ENCODE results near the gene PLCD3. TPM values are rescaled to one million over a fixed set of nuclear protein-coding genes. Genes with fewer than 3 reads are reported as not detected.

The PLCD3 gene
- total RNA-seq, 1 experiment from 2014 or later: 130 TPM

- peak; percentile 76 for DNase-seq (ENCODE audit: low spot score)
Measured at GRCh38 chr17:45149669-45150664, 17.7 kb upstream of the PLCD3 start.

- peak; percentile 87 for DNase-seq (ENCODE audit: low spot score)
Measured at GRCh38 chr17:45149037-45149668, 16.8 kb upstream of the PLCD3 start.

GRCh38 chr17:45148183-45149036, 16.1 kb upstream of the PLCD3 start, which contains the start of gene HEXIM1:
TSS of gene HEXIM1 (plus strand) at chr17:45148475. CDS start at chr17:45149191, 716 bp downstream.
- DNase-seq (ENCODE audit: low spot score): peak; percentile 99

- no peak for DNase-seq (ENCODE audit: low spot score)
Measured at GRCh38 chr17:45147581-45148182, 15.4 kb upstream of the PLCD3 start.

- DNase-seq (ENCODE audit: low spot score): peak; percentile 66
Measured at GRCh38 chr17:45146890-45147580, 14.7 kb upstream of the PLCD3 start.

GRCh38 chr17:45146592-45146889, 14.2 kb upstream of the PLCD3 start:
- DNase-seq (ENCODE audit: low spot score): no peak

GRCh38 chr17:45146166-45146565, 13.9 kb upstream of the PLCD3 start:
- DNase-seq (ENCODE audit: low spot score): no peak

GRCh38 chr17:45145035-45145389, 12.7 kb upstream of the PLCD3 start:
- DNase-seq (ENCODE audit: low spot score): no peak

GRCh38 chr17:45144199-45145034, 12.1 kb upstream of the PLCD3 start:
- DNase-seq (ENCODE audit: low spot score): no peak

GRCh38 chr17:45143767-45144198, 11.5 kb upstream of the PLCD3 start:
- no peak for DNase-seq (ENCODE audit: low spot score)

GRCh38 chr17:45143094-45143670, 10.9 kb upstream of the PLCD3 start:
- no peak for DNase-seq (ENCODE audit: low spot score)

- no peak for DNase-seq (ENCODE audit: low spot score)
Measured at GRCh38 chr17:45139533-45139920, 7.2 kb upstream of the PLCD3 start.

GRCh38 chr17:45138911-45139532, 6.7 kb upstream of the PLCD3 start:
- no peak for DNase-seq (ENCODE audit: low spot score)

- DNase-seq (ENCODE audit: low spot score): peak; percentile 30
Measured at GRCh38 chr17:45137561-45138305, 5.4 kb upstream of the PLCD3 start.

- no peak for DNase-seq (ENCODE audit: low spot score)
Measured at GRCh38 chr17:45136846-45137560, 4.7 kb upstream of the PLCD3 start.

GRCh38 chr17:45135978-45136791, 3.9 kb upstream of the PLCD3 start:
- no peak for DNase-seq (ENCODE audit: low spot score)
